Right atrium auricular region (tissue), 2 donors: Measurements from ENCODE around the gene C3orf85. TPM values are rescaled to one million over a fixed set of nuclear protein-coding genes. Genes with fewer than 3 reads are reported as not detected.

ENCODE experiments used
- DNase-seq: peaks from one replicate; pipeline ENCODE4 v3.0.0-alpha.2; 2019; ENCODE audit warnings: low spot score
- H3K27ac ChIP-seq, 2 donors: fragments of 200-600 bp; sonication (generic); 1 replicate in 1 of 2; 2 replicates in 1 of 2; pipeline ENCODE4 v1.5.1; 2016 to 2019
- H3K27me3 ChIP-seq, 2 donors: fragments of 200-600 bp; sonication (generic); one replicate each; pipeline versions ENCODE4 v1.5.1 to v1.6.0; 2017 to 2019
- H3K36me3 ChIP-seq: fragments of 200-600 bp; sonication (generic); one replicate; pipeline ENCODE4 v1.5.1; 2016
- H3K4me1 ChIP-seq, 2 donors: fragments of 200-600 bp; sonication (generic); one replicate each; pipeline versions ENCODE4 v1.5.1 to v1.6.0; 2017 to 2019
- H3K4me3 ChIP-seq, 2 donors: fragments of 200-600 bp; sonication (generic); 1 replicate in 1 of 2; 2 replicates in 1 of 2; pipeline ENCODE4 v1.5.1; 2017 to 2019; ENCODE audit warnings: mild to moderate bottlenecking in 1 of 2, moderate library complexity in 1 of 2
- H3K9me3 ChIP-seq, 2 donors: fragments of 200-600 bp; sonication (generic); one replicate each; pipeline ENCODE4 v1.5.1; 2019
- CTCF ChIP-seq, 2 donors: fragments of 200-600 bp; sonication (generic); IDR thresholded peaks; one replicate each; pipeline ENCODE4 v1.5.1; 2019; ENCODE audit warnings: antibody characterized with exemption in 2 of 2
- total RNA-seq, 2 donors: library from RNA; depleted of rRNA; stranded (reverse); fragments of >200 nt; gene quantifications; one replicate each; pipeline ENCODE4 v1.1.0, GENCODE V29; 2016

C3orf85 gene
- total RNA-seq, 2 donors from 2014 or later = not detected

GRCh38 chr3:109109574-109109973, 26.9 kb upstream of the C3orf85 start:
- H3K9me3 ChIP-seq = no peaks in the 10 kb centered on the region
- no peak overlapping the region for H3K27ac ChIP-seq
- no peak overlapping the region for H3K4me3 ChIP-seq
- no peaks in the 10 kb centered on the region for H3K27me3 ChIP-seq
- H3K4me1 ChIP-seq = no peaks in the 10 kb centered on the region
- DNase-seq = no peak
- TF ChIP-seq CTCF (IDR thresholded peaks at IDR 0.05) = no peak
- H3K36me3 ChIP-seq = no peaks in the 10 kb centered on the region

GRCh38 chr3:109112946-109113760, 23.4 kb upstream of the C3orf85 start:
- Histone ChIP-seq H3K36me3 (no peaks in the 10 kb centered on the region), H3K9me3 (no peaks in the 10 kb centered on the region), H3K4me3 (no peak overlapping the region), H3K4me1 (no peaks in the 10 kb centered on the region), H3K27ac (no peak overlapping the region), H3K27me3 (no peaks in the 10 kb centered on the region)
- DNase-seq = no peak
- no peak for TF ChIP-seq CTCF (IDR thresholded peaks at IDR 0.05)

- Histone ChIP-seq H3K27me3 (no peaks in the 10 kb centered on the region), H3K27ac (no peak overlapping the region), H3K9me3 (no peaks in the 10 kb centered on the region), H3K36me3 (no peaks in the 10 kb centered on the region), H3K4me3 (no peak overlapping the region), H3K4me1 (no peaks in the 10 kb centered on the region)
- no peak for DNase-seq
- no peak for TF ChIP-seq CTCF (IDR thresholded peaks at IDR 0.05)
These were observed 21.8 kb upstream of the C3orf85 start for GRCh38 chr3:109114746-109115145.

- Histone ChIP-seq H3K4me3 (no peak overlapping the region), H3K27me3 (no peaks in the 10 kb centered on the region), H3K4me1 (no peaks in the 10 kb centered on the region), H3K36me3 (no peaks in the 10 kb centered on the region), H3K9me3 (no peaks in the 10 kb centered on the region), H3K27ac (no peak overlapping the region)
- no peak for TF ChIP-seq CTCF (IDR thresholded peaks at IDR 0.05)
- DNase-seq = no peak
These were observed 21.1 kb upstream of the C3orf85 start for GRCh38 chr3:109115451-109115850.

GRCh38 chr3:109116031-109116430, 20.5 kb upstream of the C3orf85 start:
- TF ChIP-seq CTCF (IDR thresholded peaks at IDR 0.05) = no peak
- no peaks in the 10 kb centered on the region for H3K9me3 ChIP-seq
- DNase-seq = no peak
- no peaks in the 10 kb centered on the region for H3K36me3 ChIP-seq
- H3K4me3 ChIP-seq = no peak overlapping the region
- H3K27me3 ChIP-seq = no peaks in the 10 kb centered on the region
- H3K27ac ChIP-seq = no peak overlapping the region
- H3K4me1 ChIP-seq = no peaks in the 10 kb centered on the region

- no peaks in the 10 kb centered on the region for H3K36me3 ChIP-seq
- no peak within 1 kb of the TSS for H3K4me3 ChIP-seq
- no peaks in the 10 kb centered on the region for H3K4me1 ChIP-seq
- H3K27ac ChIP-seq = no peak within 1 kb of the TSS
- no peak for DNase-seq
- no peaks in the 10 kb centered on the region for H3K27me3 ChIP-seq
- TF ChIP-seq CTCF (IDR thresholded peaks at IDR 0.05) = no peak
- H3K9me3 ChIP-seq = no peaks in the 10 kb centered on the region
These were observed 18.6 kb upstream of the C3orf85 start, which contains the start of gene MORC1 for GRCh38 chr3:109117939-109118338. Gene MORC1 (minus strand): TSS chr3:109118134. CDS start chr3:109118059, 75 bp downstream.
